ENCODE results near the gene MBD6.

GRCh38 chr12:57574795-57575194 is 52.2 kb downstream of the MBD6 start:
- TF ChIP-seq POLR2AphosphoS5 (IDR thresholded peaks at IDR 0.05; ENCODE audit: borderline replicate concordance, low read depth, low read length) (no peak), EZH2 (IDR thresholded peaks at IDR 0.05) (no peak)
